BJ (cell line): ENCODE measurements around the gene KCNN4. TPM values are rescaled to one million over a fixed set of nuclear protein-coding genes. Genes with fewer than 3 reads are reported as not detected.

Experiments
- CTCF ChIA-PET: fragments of 350-600 bp; formaldehyde crosslinking; extraction: SDS; loops from one replicate; lab custom pipeline; 2021; ENCODE audit warnings: antibody characterized with exemption, inconsistent platforms; lab: Yijun Ruan, JAX
- POLR2A ChIA-PET: fragments of 300-600 bp; sonication (Branson Sonifier 250); formaldehyde crosslinking; extraction: SDS; loops from one replicate; lab custom pipeline; 2021; ENCODE audit warnings: antibody characterized with exemption; lab: Charles Lee
- DNase-seq: peaks from one replicate; pipeline ENCODE4 v3.0.0-alpha.2; 2011; ENCODE audit warnings: low read depth
- H3K27me3 ChIP-seq: 2 replicates; pipeline ENCODE4 v1.6.0; 2011; ENCODE audit warnings: low read length; ENCODE audit not compliant: control insufficient read depth, insufficient read depth
- H3K36me3 ChIP-seq: 2 replicates; pipeline ENCODE4 v1.5.1; 2011; ENCODE audit warnings: low read length; ENCODE audit not compliant: control insufficient read depth, insufficient read depth
- H3K4me3 ChIP-seq: 2 replicates; pipeline ENCODE4 v1.5.1; 2011; ENCODE audit warnings: low read depth, mild to moderate bottlenecking, control low read depth, low read length
- CTCF ChIP-seq: IDR thresholded peaks from 2 replicates; pipeline ENCODE4 v1.5.1; 2011; ENCODE audit warnings: low read depth, mild to moderate bottlenecking, control low read depth, inconsistent platforms, low read length, moderate library complexity; ENCODE audit not compliant: insufficient read depth
- polyA plus RNA-seq: library from polyadenylated mRNA; depleted of rRNA; stranded (reverse); fragments of >200 nt; gene quantifications from 2 replicates; pipeline ENCODE4 v1.2.3, GENCODE V29; 2011; rRNA removed

The KCNN4 gene
- polyA plus RNA-seq, 1 experiment = 0.38 TPM

GRCh38 chr19:43719378-43719868 lies 61.4 kb downstream of the KCNN4 start:
- no peak for DNase-seq
- ChIA-PET POLR2A (no interaction called here), CTCF (no interaction called here)
- H3K4me3 ChIP-seq = no peak overlapping the region
- no peaks in the 10 kb centered on the region for H3K36me3 ChIP-seq
- TF ChIP-seq CTCF = no peak
- 0 out of 2 replicates have a peak, but pooled peaks cover 3% of the 10 kb centered on the region for H3K27me3 ChIP-seq

- no peak for TF ChIP-seq CTCF
- no peak for DNase-seq
- POLR2A ChIA-PET = no interaction called here
- CTCF ChIA-PET = interaction anchor here (1.7 kb wide), 1 partner anchor 26 kb away, joined by 4 read pairs; no protein-coding TSS in a partner anchor
- H3K4me3 ChIP-seq = no peak overlapping the region
- H3K27me3 ChIP-seq = 0 out of 2 replicates have a peak, but pooled peaks cover 3% of the 10 kb centered on the region
- no peaks in the 10 kb centered on the region for H3K36me3 ChIP-seq
Measured at GRCh38 chr19:43718627-43719377, 62.0 kb downstream of the KCNN4 start.

Other genes starting within 250 kb of the KCNN4 start
- gene ZNF575, start 247.8 kb downstream of the KCNN4 start, polyA plus RNA-seq = 0.09 and 0.33 TPM in 2 replicates
- gene XRCC1, start 205.4 kb downstream of the KCNN4 start, polyA plus RNA-seq = 22.8 and 30.8 TPM in 2 replicates
- gene PINLYP, start 205.2 kb downstream of the KCNN4 start, polyA plus RNA-seq = 2.0 and 2.2 TPM in 2 replicates
- gene IRGQ, start 184.8 kb downstream of the KCNN4 start, polyA plus RNA-seq = 5.4 and 7.0 TPM in 2 replicates
- gene ZNF576, start 184.4 kb downstream of the KCNN4 start, polyA plus RNA-seq = 9.0 and 14.8 TPM in 2 replicates
- 0.04 and 0.06 TPM in 2 replicates for gene SRRM5, start 168.9 kb downstream of the KCNN4 start, polyA plus RNA-seq
- gene ZNF428, start 161.3 kb downstream of the KCNN4 start, polyA plus RNA-seq = 24.4 and 34.0 TPM in 2 replicates
- 1.4 and 1.7 TPM in 2 replicates for gene CADM4, start 141.1 kb downstream of the KCNN4 start, polyA plus RNA-seq
- gene PLAUR, start 110.8 kb downstream of the KCNN4 start, polyA plus RNA-seq = 98.5 and 137 TPM in 2 replicates
- gene IRGC, start 64.9 kb downstream of the KCNN4 start, polyA plus RNA-seq = not detected in 2 replicates
- 10.1 and 14.8 TPM in 2 replicates for gene SMG9, start 26.0 kb downstream of the KCNN4 start, polyA plus RNA-seq
- 0.40 and 0.50 TPM in 2 replicates for gene LYPD5, start 21.5 kb upstream of the KCNN4 start, polyA plus RNA-seq
- gene ZNF283, start 46.3 kb upstream of the KCNN4 start, polyA plus RNA-seq = 3.0 and 4.3 TPM in 2 replicates
- 1.3 and 2.5 TPM in 2 replicates for gene ZNF404, start 103.0 kb upstream of the KCNN4 start, polyA plus RNA-seq
- 8.8 and 11.3 TPM in 2 replicates for gene ZNF45, start 154.3 kb upstream of the KCNN4 start, polyA plus RNA-seq
- 0.64 and 1.2 TPM in 2 replicates for gene ZNF221, start 170.3 kb upstream of the KCNN4 start, polyA plus RNA-seq
- 2.4 and 3.5 TPM in 2 replicates for gene ZNF155, start 203.2 kb upstream of the KCNN4 start, polyA plus RNA-seq
- 2.1 and 3.3 TPM in 2 replicates for gene ZNF230, start 222.0 kb upstream of the KCNN4 start, polyA plus RNA-seq
- 3.2 and 5.4 TPM in 2 replicates for gene ZNF222, start 244.4 kb upstream of the KCNN4 start, polyA plus RNA-seq